SU-DHL-6 (cell line): Measurements from ENCODE around the gene LTO1.

Experiments
- EZH2phosphoT487 ChIP-seq: fragments of 200-600 bp; sonication (generic), shearing (Covaris generic); conservative IDR thresholded peaks from 2 replicates; pipeline ENCODE4 v1.6.1; 2018; ENCODE audit warnings: mild to moderate bottlenecking, antibody characterized with exemption, low read length, moderate library complexity, mixed read lengths
- TF ChIP-seq, protein P1 (sequence below): fragments of 200-600 bp; sonication (generic); IDR thresholded peaks from one replicate; pipeline ENCODE4 v1.5.1; 2017; ENCODE audit warnings: antibody characterized with exemption, mild to moderate bottlenecking, low read length, moderate library complexity; ENCODE audit not compliant: insufficient read depth, poor library complexity, severe bottlenecking

DNA sequence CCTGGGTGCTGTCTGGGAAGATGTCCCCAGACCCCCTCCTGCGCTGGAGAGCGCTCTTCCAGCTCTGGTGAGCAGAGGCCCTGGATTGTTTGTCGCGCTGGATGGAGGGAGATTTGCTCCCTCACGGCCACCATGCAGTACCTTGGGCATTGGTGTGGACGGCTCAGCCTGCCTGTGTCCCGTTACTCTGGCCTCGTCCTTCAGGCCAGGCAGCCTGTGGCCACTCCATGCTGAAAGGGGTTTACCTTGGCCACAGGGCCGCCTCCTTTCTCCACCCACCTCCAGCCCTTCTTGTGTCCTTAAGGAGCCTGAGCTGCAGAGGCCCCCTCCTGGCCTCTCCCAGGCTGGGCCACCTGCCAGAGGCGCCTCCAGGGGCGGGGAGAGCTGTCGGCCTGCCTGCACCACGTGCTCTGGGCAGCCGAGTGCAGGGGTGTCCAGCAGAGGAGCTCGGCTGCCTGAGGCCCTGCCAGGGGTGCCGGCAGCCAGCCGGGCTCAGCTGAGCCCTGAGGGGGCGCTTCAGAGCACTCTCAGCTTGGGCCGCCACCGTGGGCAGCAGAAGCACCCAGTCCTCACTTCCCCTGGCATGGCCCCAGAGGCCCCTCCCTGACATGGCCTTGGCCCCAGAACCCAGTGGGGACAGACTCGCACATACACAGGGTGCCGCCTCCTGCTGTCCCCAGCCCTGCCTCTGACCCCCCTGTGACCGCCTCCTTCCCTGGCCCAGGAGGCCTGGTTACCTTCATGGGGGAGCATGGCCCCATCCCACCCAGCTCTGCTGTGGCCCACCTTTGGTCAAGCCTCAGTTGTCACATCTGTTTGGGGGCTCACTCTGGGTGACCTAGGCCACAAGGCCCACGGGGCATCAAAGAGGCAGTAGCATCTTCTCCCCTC, 30.8 kb downstream of the LTO1 start:
- TF ChIP-seq, protein P1, sequence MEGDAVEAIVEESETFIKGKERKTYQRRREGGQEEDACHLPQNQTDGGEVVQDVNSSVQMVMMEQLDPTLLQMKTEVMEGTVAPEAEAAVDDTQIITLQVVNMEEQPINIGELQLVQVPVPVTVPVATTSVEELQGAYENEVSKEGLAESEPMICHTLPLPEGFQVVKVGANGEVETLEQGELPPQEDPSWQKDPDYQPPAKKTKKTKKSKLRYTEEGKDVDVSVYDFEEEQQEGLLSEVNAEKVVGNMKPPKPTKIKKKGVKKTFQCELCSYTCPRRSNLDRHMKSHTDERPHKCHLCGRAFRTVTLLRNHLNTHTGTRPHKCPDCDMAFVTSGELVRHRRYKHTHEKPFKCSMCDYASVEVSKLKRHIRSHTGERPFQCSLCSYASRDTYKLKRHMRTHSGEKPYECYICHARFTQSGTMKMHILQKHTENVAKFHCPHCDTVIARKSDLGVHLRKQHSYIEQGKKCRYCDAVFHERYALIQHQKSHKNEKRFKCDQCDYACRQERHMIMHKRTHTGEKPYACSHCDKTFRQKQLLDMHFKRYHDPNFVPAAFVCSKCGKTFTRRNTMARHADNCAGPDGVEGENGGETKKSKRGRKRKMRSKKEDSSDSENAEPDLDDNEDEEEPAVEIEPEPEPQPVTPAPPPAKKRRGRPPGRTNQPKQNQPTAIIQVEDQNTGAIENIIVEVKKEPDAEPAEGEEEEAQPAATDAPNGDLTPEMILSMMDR = no peak
- TF ChIP-seq EZH2phosphoT487 = no peak
